Activated T-cell treated with anti-CD3 and anti-CD28 coated beads, Interleukin-2, amount 50 U/mL, for 4 hours (primary cell): ENCODE data around the gene CDKN1C. TPM values are rescaled to one million over a fixed set of nuclear protein-coding genes. Genes with fewer than 3 reads are reported as not detected.

Source experiments
- ATAC-seq, 2 donors: fragments of 200-7000 bp; cut with Tn5 transposase; one replicate each; pipeline ENCODE4 v1.10.0; 2021
- DNase-seq: peaks from one replicate; pipeline ENCODE4 v3.0.0-alpha.2; 2020
- H3K27me3 Mint-ChIP-seq: one replicate; pipeline ENCODE4 v1.8.0; 2021; ENCODE audit warnings: low read depth, mixed read lengths
- H3K36me3 Mint-ChIP-seq: one replicate; pipeline ENCODE4 v1.8.0; 2022; ENCODE audit warnings: mixed read lengths; ENCODE audit not compliant: insufficient read depth
- H3K4me1 Mint-ChIP-seq: one replicate; pipeline ENCODE4 v1.8.0; 2021; ENCODE audit warnings: low read depth, mixed read lengths
- H3K4me3 Mint-ChIP-seq: one replicate; pipeline ENCODE4 v1.8.0; 2021; ENCODE audit warnings: mild to moderate bottlenecking, moderate library complexity, mixed read lengths
- H3K9me3 Mint-ChIP-seq: one replicate; pipeline ENCODE4 v1.8.0; 2021; ENCODE audit warnings: mixed read lengths
- total RNA-seq, 3 donors: library from RNA; stranded (reverse); gene quantifications; one replicate each; pipeline ENCODE4 v1.2.1, GENCODE V29; 2021

CDKN1C gene
- total RNA-seq, 3 donors from 2014 or later = 0.71 to 1.0 (median 0.76) TPM

DNA sequence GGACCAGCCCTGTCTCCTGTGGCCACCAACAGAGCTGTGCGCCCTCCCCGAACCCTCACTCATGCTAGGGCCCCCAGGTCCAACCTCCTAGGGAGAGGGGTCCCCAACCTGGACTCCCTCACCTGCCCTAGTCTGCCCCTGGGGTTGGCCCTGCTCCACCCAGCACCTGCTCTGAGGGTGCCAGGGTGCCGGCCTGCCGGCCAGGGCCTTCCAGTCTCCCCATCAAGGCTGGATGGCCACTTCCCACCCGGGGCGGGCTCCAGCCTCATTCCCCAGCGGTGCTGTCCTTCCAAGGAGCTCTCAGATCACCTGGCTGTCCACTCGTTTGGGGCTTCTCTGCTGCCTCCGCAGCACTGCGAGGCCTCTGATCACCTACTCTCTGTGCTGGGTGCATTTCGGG is 39.1 kb downstream of the CDKN1C start:
- Mint-ChIP-seq H3K4me3 (no peak overlapping the region), H3K36me3 (no peaks in the 10 kb centered on the region), H3K27me3 (no peaks in the 10 kb centered on the region), H3K9me3 (no peaks in the 10 kb centered on the region), H3K4me1 (peaks cover 4% of the 10 kb centered on the region)
- no peak for ATAC-seq
- DNase-seq = no peak

DNA sequence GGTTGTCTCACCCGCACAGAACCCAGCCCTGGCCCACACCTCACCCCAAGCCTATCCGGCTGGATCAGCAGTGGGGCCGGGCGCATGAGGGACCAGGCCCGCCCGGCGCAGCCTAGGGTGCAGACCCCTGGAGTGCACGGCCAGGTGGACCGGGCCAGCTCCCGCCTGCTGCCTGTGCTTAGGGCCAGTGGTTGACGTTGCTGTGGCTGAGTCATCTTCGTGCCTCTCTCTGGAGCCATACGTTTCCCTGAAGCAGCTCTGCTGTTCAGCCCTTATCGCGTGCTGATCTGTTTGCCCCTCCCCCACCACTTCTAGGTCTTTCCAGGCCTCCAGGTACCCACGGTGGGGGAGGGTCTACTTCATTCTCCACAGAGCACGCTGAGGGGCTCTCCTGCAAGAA is 39.5 kb downstream of the CDKN1C start:
- Mint-ChIP-seq H3K4me1 (peaks cover 4% of the 10 kb centered on the region), H3K27me3 (no peaks in the 10 kb centered on the region), H3K4me3 (no peak overlapping the region), H3K9me3 (no peaks in the 10 kb centered on the region), H3K36me3 (no peaks in the 10 kb centered on the region)
- no peak for DNase-seq
- ATAC-seq = no peak

GRCh38 chr11:2844996-2845395 is 40.6 kb downstream of the CDKN1C start:
- Mint-ChIP-seq H3K4me1 (peaks cover 6% of the 10 kb centered on the region), H3K4me3 (no peak overlapping the region), H3K9me3 (no peaks in the 10 kb centered on the region), H3K27me3 (no peaks in the 10 kb centered on the region), H3K36me3 (no peaks in the 10 kb centered on the region)
- ATAC-seq (no peak), DNase-seq (no peak)

GRCh38 chr11:2844116-2844842 is 41.3 kb downstream of the CDKN1C start:
- Mint-ChIP-seq H3K36me3 (no peaks in the 10 kb centered on the region), H3K4me1 (peaks cover 6% of the 10 kb centered on the region), H3K27me3 (no peaks in the 10 kb centered on the region), H3K4me3 (no peak overlapping the region), H3K9me3 (no peaks in the 10 kb centered on the region)
- ATAC-seq (no peak), DNase-seq (no peak)

DNA sequence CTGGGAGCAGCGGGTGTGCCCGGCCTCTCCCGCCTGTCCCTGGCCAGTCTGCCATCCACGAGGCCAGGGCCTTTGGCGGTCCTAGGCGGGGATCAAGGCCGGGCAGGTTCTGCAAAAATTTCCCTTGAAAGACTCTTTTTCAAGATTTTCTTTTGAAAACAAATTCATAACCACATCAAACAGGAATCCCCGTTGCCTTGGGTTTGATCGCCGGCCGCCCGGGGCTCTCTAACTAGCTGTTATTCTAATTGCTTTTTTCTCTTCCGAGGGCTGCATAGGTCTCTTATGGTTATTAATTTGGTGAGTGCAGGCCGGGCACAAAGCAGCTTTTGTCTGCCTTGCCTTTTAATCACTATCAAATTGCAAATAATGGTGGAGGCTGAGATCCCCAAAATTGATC is 42.0 kb downstream of the CDKN1C start:
- Mint-ChIP-seq H3K27me3 (no peaks in the 10 kb centered on the region), H3K9me3 (no peaks in the 10 kb centered on the region)
- ATAC-seq = no peak

DNA sequence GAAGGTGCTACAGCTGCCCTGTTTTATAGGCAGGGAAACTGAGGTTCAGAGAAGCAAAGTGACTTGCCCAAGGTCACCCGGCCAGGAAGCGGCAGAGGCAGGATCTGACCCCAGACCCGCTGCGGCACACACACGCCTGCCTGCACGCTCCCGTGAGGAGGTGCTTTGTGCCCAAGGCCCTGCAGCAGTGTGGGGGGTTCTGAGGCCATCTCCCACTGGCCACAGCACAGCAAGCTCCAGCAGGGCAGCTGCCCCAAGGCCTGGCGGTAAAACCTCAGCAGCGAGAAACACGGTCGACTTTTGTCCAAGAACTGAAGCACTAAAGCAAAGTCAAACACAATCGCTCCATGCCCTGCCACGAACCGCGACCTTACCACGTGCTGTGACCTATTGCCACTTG is 42.7 kb downstream of the CDKN1C start:
- Mint-ChIP-seq H3K36me3 (no peaks in the 10 kb centered on the region), H3K4me1 (peaks cover 6% of the 10 kb centered on the region), H3K27me3 (no peaks in the 10 kb centered on the region), H3K9me3 (no peaks in the 10 kb centered on the region), H3K4me3 (no peak overlapping the region)
- DNase-seq = no peak
- ATAC-seq = no peak

More for the DNA sequence above, 42.0 kb downstream of the CDKN1C start:
- Mint-ChIP-seq H3K4me3 (no peak overlapping the region), H3K36me3 (no peaks in the 10 kb centered on the region), H3K4me1 (peaks cover 6% of the 10 kb centered on the region)
- DNase-seq = no peak

DNA sequence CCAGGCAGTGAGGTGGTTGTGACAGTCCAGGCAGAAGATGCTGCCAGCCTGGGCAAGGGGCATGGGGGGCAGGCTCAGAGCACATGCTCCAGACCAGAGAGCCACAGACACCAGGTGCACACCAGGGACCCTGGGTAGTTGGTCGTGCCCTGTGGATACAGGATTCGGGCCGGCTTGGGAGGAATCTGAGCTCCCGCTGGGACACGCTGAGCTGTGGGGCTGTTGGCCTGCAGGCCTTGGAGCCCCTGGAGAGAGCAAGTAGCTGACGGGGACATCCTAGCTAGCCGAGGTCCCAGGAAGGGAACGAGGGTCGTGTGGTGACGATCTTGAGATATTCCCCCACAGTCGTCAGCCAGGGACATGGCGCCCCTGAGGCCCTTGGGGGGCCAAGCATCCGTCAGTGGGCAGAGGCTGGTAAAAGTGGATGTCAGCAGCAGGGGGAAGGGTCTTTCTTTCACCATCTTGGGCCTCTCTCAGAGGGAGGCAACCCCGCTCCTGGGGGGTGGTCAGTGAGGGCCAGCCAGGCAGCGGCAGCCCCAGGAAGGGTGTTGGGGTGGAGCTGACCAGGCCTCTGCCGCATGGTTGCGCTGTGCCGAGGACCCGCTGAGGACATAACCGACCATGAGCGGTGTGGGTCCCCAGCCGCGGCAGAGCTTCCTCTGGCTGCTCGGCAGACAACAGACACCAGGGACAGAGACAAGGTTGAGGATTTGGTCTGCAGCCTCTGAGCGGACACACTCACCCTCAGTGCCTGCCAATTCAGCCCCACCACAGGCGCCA is 44.0 kb downstream of the CDKN1C start:
- Mint-ChIP-seq H3K36me3 (no peaks in the 10 kb centered on the region), H3K4me3 (no peak overlapping the region), H3K27me3 (no peaks in the 10 kb centered on the region), H3K4me1 (peaks cover 6% of the 10 kb centered on the region), H3K9me3 (no peaks in the 10 kb centered on the region)
- ATAC-seq (no peak), DNase-seq (no peak)

GRCh38 chr11:2839395-2839943 is 46.1 kb downstream of the CDKN1C start:
- DNase-seq (no peak), ATAC-seq (no peak)
- Mint-ChIP-seq H3K4me1 (peaks cover 6% of the 10 kb centered on the region), H3K9me3 (no peaks in the 10 kb centered on the region), H3K27me3 (no peaks in the 10 kb centered on the region), H3K4me3 (no peak overlapping the region), H3K36me3 (no peaks in the 10 kb centered on the region)

DNA sequence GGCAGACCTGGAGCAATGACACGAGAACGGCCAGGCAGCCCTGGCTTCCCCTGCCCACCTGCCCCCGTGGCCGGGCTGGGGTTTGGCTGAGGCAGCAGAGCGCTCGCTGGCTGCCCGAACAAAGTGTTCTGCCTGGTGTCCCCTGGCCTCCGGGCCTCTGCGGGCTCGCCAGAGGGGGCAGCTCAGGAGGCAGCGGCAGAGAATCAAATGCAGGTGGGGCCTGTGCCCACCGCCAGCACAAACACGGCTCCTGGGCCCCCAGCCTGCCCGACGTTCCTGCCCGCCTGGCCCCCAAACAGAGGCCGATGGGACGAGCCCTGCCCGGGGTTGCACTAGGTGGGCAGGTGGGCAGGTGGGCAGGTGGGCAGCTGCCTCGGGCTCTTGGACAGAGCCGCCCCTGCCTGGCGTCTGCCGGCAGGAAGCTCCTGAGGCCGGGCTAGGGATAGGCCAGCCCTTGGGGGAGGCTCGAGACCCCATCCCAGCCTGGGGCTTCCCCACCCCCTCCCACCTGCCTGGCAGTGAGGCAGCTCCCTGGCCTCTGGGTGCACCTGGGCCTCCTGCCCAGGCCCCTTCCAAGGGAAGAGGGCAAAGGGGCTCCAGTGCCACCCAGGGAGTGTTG is 46.8 kb downstream of the CDKN1C start:
- Mint-ChIP-seq H3K4me1 (peaks cover 6% of the 10 kb centered on the region), H3K9me3 (no peaks in the 10 kb centered on the region)

DNA sequence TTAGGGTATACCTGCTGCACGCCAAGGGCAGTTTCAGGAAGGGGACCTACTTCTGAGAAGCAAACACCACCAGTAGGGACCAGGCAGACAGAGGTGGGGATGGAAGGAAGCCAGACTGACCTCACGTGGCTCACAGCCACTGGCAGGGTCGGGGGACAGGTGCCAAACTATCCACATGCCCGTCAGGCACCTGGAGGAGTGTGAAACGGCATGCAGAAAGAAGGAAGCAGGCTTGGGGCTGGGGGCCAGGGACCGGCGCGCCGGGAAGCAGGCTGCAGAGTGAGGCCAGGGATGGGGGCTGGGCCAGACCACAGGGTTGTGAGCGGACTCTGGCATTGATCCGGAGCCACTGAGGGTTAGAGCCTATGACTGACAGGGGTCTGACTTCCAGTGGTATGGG is 47.5 kb downstream of the CDKN1C start:
- Mint-ChIP-seq H3K4me3 (no peak overlapping the region), H3K9me3 (no peaks in the 10 kb centered on the region), H3K36me3 (no peaks in the 10 kb centered on the region), H3K4me1 (peaks cover 6% of the 10 kb centered on the region), H3K27me3 (no peaks in the 10 kb centered on the region)
- no peak for ATAC-seq
- no peak for DNase-seq

More for the DNA sequence above, 46.8 kb downstream of the CDKN1C start:
- Mint-ChIP-seq H3K27me3 (no peaks in the 10 kb centered on the region), H3K4me3 (no peak overlapping the region), H3K36me3 (no peaks in the 10 kb centered on the region)
- no peak for DNase-seq
- ATAC-seq = no peak

DNA sequence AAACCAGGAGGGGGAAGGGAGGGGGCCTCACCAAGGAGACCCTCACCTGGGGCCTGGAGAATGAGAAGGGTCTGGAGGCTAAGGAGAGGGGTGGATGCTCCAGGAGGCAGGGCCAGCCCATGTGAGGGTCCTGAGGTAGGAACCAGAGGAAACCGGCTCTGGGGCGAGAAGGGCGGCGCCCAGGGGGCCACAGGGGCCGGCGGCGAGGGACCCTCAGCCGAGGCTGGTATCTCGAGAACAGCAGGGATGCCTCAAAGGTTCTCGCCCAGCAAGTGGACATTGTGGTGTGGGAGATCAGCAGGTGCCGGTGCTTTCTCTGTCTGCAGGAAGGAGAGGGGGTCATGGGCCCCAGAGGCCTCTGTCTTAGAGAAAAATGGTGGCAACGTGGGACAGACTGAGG is 47.9 kb downstream of the CDKN1C start:
- no peak overlapping the region for H3K4me3 Mint-ChIP-seq
- ATAC-seq = no peak
- H3K27me3 Mint-ChIP-seq = no peaks in the 10 kb centered on the region
- H3K4me1 Mint-ChIP-seq = peaks cover 6% of the 10 kb centered on the region
- H3K36me3 Mint-ChIP-seq = no peaks in the 10 kb centered on the region
- no peaks in the 10 kb centered on the region for H3K9me3 Mint-ChIP-seq
- no peak for DNase-seq

DNA sequence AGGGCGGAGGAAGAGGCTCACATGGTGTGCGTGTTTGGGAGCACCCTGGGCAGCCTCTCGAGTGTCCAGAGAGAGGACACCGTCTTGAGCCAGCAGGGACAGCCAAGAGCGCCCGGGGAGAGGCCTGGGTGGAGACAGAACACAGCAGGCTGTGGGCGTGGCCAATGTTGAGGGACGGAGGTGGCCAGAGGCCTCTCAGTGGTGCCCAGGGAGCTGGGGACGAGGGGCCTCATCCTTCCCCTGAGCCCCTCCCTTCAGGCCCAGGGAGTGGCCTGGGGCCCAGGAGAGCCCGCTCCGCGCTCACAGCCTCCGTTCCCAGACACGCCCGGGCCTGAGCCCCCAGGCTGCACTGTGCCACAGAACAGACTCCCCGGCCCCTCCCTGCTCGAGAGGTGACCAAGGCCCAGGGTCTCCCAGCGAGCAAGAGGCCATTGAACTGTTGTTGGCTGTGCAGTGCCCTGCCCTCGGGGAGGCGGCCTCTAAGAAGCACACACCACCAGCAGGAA is 48.4 kb downstream of the CDKN1C start:
- Mint-ChIP-seq H3K36me3 (no peaks in the 10 kb centered on the region), H3K27me3 (no peaks in the 10 kb centered on the region), H3K4me1 (peaks cover 3% of the 10 kb centered on the region), H3K9me3 (no peaks in the 10 kb centered on the region), H3K4me3 (no peak overlapping the region)
- no peak for DNase-seq
- ATAC-seq = no peak

GRCh38 chr11:2836315-2837095 is 49.1 kb downstream of the CDKN1C start:
- no peak overlapping the region for H3K4me3 Mint-ChIP-seq
- peaks cover 2% of the 10 kb centered on the region for H3K4me1 Mint-ChIP-seq
- no peaks in the 10 kb centered on the region for H3K9me3 Mint-ChIP-seq
- no peaks in the 10 kb centered on the region for H3K27me3 Mint-ChIP-seq
- DNase-seq (no peak), ATAC-seq (no peak)
- H3K36me3 Mint-ChIP-seq = no peaks in the 10 kb centered on the region

GRCh38 chr11:2835751-2836150 is 49.8 kb downstream of the CDKN1C start:
- Mint-ChIP-seq H3K4me1 (no peaks in the 10 kb centered on the region), H3K36me3 (no peaks in the 10 kb centered on the region), H3K4me3 (no peak overlapping the region), H3K9me3 (no peaks in the 10 kb centered on the region), H3K27me3 (no peaks in the 10 kb centered on the region)
- ATAC-seq = no peak
- no peak for DNase-seq
